GM13976 (cell line): ENCODE data around the gene RASGRF2.
"Not testable (repeated sequence)": the region's sequence is repeated elsewhere in the genome, so short reads cannot be mapped to it uniquely, and the experiment has no call there.

Source experiments
- DNase-seq: peaks from one replicate; pipeline ENCODE4 v3.0.0; 2012; ENCODE audit warnings: low spot score
- CTCF ChIP-seq: IDR thresholded peaks from 2 replicates; pipeline ENCODE4 v1.5.1; 2012; ENCODE audit warnings: borderline replicate concordance, mild to moderate bottlenecking; ENCODE audit not compliant: insufficient read depth; ENCODE audit errors: extremely low read depth, missing control alignments, control extremely low read depth
- in situ Hi-C: fragments of 300-500 bp; cut with MboI; formaldehyde crosslinking; loops from one replicate; pipeline ENCODE4 v1.12.0; 2022; ENCODE audit warnings: low sequenced_read_pairs, mixed read lengths, inconsistent platforms; ENCODE audit not compliant: unreplicated experiment

The RASGRF2 gene

DNA sequence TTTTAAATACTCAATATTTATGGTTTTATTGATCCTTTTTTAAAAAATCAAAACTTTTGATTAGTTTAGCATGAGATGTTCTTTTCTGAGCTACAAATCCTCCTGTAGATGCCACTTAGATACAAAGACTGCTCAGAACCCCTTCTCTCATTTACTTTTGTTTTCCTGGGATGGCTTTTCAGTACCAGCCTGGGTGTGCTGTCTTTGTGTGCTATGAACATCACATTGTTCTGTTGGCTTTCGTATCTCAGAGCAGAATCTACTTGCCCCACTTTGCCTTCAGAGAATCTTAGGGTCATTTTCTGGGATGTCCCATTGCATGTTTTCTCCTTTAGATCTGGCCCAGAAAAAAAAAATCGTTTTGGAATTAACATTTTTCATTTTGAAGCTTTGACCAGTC lies 85.9 kb downstream of the RASGRF2 start:
- in situ Hi-C loops: no loop called here

GRCh38 chr5:81052325-81052724 lies 92.2 kb downstream of the RASGRF2 start:
- no peak for DNase-seq
- no peak for TF ChIP-seq CTCF
- in situ Hi-C loops: no loop called here

More for the DNA sequence above, 85.9 kb downstream of the RASGRF2 start:
- no peak for DNase-seq
- TF ChIP-seq CTCF: no peak

DNA sequence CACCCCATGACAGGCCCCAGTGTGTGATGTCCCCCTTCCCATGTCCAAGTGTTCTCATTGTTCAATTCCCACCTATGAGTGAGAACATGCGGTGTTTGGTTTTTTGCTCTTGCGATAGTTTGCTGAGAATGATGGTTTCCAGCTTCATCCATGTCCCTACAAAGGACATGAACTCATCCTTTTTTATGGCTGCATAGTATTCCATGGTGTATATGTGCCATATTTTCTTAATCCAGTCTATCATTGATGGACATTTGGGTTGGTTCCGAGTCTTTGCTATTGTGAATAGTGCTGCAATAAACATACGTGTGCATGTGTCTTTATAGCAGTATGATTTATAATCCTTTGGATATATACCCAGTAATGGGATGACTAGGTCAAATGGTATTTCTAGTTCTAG lies 93.1 kb downstream of the RASGRF2 start:
- DNase-seq, in situ Hi-C loops: not testable (repeated sequence)

- TF ChIP-seq CTCF: no peak
- in situ Hi-C loops: no loop called here
- no peak for DNase-seq
Measured at GRCh38 chr5:81058121-81058520, 98.0 kb downstream of the RASGRF2 start.

DNA sequence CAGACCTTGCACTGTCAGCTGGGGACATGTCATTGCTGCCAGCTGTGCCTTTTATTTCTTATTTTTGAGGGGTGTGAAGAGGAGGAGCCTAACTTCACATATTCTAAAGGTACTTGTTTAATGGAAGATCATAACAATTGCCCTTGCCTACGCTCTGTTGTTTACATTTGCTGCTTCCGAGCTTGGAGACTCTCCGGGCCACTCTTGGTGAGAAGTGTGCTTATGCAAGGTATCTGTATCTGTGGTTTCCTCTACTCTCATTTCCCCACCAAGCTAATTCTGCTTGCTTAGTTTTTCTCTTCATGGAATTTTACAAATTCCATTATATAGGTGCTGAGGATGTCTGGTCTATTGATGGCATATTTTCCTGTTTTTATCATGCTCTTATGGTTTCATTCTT lies 105.3 kb downstream of the RASGRF2 start:
- in situ Hi-C loops: no loop called here
- DNase-seq: no peak

GRCh38 chr5:81066102-81066501 lies 105.9 kb downstream of the RASGRF2 start:
- no peak for DNase-seq
- in situ Hi-C loops: no loop called here
- TF ChIP-seq CTCF: no peak

More for the DNA sequence above, 105.3 kb downstream of the RASGRF2 start:
- no peak for TF ChIP-seq CTCF

DNA sequence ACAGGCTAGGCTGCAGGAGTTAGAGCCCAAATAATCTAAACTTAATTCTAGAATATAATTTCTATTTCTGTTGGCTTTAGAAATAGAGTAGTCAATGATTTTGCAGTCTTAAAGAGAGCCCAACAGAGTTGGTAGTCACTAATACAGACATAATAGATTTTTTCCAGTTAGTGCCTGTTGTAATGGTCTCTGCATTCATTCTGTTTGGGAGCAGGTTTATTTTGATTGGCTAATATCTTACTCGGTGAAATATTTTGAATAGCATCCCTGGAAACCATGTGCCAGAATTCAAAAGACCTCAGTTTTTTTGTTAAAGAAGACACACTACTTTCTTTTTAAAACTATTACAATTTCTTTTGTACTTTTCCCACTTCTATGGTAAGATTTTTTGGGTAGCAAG lies 107.2 kb downstream of the RASGRF2 start:
- TF ChIP-seq CTCF: no peak
- DNase-seq: no peak
- in situ Hi-C loops: no loop called here
